GM19397 (cell line): ENCODE data around the gene MGAT4C.
"Not testable (repeated sequence)": the region's sequence is repeated elsewhere in the genome, so short reads cannot be mapped to it uniquely, and the experiment has no call there.

Source experiments
- ATAC-seq: cut with Tn5 transposase; IDR thresholded peaks from one replicate; pipeline ENCODE4 v1.9.1; 2021; ENCODE audit warnings: mild to moderate bottlenecking, moderate library complexity; ENCODE audit not compliant: unreplicated experiment

Gene MGAT4C

DNA sequence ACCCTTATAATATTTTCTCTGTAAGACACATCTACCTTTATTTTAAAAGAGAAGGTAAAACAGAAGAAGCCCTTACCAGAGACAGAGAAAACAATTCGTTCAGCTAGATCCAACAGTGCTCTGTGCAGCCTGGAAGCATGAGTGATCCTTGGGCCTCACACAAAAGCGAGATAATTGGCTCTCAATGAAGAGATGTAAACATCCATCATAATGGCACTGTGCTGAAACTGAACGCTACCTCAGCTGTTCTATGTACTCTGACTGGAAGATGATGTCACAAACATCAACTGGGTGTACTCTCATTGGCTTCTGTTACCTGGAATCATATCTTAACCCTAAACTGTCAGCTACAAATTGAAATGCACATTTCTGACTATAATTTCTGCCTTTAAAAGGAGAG, at the start of gene MGAT4C:
Gene MGAT4C, minus strand, starts transcription at position 229 of the 400 bp plus-strand sequence.
- no peak for ATAC-seq

DNA sequence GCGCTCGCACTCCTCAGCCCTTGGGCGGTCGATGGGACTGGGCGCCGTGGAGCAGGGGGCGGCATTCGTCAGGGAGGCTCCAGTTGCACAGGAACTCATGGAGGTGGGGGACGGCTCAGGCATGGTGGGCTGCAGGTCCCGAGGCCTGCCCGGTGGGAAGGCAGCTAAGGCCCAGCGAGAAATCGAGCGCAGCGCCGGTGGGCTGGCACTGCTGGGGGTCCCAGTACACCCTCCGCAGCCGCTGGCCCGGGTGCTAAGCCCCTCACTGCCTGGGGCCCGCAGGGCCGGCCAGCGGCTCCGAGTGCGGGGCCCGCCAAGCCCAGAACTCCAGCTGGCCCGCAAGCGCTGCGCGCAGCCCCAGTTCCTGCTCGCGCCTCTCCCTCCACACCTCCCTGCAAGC, 40.2 kb upstream of the MGAT4C start:
- not testable (repeated sequence) for ATAC-seq

DNA sequence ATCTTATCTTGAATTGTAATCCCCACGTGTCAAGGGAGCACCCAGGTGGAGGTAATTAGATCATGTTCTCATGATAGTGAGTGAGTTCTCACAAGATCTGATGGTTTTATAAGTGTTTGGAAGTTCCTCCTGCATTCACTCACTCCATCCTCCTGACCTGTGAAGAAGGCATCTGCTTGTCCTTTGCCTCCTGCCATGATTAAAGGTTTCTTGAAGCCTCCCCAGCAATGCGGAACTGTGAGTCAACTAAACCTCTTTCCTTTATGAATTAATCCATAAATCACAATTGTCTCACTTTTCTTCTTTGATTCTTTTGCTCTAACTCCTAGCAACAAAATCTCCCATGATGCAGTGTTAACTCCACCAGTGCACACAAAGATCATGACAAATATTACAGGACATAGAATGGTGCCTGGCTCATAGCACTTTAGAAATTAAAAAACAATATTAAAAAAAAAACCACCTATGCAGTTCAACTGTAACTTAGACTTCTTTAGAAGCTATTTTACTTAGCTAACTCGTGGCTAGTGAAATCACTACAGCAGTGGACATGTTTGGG, 37.6 kb upstream of the MGAT4C start:
- ATAC-seq = no peak

DNA sequence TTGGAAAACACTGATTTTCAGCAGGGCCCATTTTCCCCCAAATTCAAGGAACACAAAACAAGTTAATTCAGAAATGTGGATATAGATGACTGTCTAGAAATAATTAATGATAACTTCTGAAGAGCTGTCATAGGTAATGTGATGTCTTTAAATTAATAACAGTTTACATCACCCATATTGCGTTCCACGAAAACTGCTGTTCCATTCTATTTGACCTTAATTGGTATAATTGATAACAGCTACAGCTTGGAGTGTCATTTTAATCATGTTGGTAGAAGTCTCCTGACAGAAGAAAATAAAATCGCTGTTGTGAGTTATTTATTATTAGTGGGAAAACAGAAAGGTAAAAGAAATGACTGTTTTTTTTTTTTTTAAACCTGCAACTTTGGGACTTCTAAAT, 36.3 kb upstream of the MGAT4C start:
- no peak for ATAC-seq

DNA sequence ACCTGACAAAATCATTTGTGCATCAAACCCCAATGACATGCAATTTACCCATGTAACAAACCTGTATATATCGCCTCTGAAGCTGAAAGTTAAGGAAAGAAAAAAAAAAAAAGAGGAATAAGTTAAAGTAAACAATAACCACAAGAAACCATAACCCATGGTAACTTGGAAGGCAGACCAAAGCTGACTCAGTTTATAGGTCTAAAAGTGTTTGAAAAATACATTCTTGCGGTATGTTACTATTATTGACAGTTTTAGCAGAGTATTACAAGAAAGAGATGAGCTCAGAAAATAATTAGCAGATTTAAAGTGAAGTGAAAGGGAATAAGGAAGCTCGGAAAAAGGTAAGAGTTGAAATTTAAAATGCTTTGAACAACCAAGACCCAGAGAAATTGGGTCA, 34.4 kb upstream of the MGAT4C start:
- ATAC-seq = no peak

DNA sequence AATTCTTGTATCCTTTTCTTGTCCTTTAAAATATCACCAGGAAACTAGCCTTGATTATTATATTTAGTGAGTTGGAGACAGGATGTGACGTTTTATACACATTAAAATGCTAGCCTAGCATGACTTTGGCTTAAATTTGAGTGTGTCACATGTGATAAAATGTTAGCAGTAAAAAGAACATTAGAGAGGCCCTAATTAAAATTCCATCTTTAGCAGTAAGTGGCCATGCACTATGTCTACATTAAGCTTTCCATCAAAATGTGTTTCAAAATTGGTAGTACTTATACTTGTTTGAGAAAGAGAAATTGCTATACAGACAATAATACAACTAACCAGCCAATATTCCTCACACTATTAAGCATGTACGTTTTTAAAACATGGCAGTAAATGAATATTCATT, 29.9 kb upstream of the MGAT4C start:
- no peak for ATAC-seq

DNA sequence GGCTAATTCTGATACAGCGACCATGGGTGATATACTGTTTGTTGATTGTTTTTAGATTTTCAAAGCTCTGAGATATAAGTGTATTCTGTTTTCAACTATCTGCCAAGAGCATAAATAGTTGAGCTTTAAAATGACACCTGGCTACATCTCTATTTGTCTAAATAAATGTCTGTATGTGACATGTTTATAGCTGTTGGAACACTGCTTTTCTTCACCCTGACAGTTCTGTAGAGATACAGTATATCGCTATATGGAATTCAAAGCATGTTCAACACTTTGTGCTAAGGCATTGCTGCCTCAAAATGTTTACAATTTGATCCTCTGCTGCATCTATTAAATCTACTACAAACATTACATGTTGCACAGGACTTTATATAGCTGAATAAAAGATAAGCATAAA, 27.4 kb upstream of the MGAT4C start:
- ATAC-seq = no peak

DNA sequence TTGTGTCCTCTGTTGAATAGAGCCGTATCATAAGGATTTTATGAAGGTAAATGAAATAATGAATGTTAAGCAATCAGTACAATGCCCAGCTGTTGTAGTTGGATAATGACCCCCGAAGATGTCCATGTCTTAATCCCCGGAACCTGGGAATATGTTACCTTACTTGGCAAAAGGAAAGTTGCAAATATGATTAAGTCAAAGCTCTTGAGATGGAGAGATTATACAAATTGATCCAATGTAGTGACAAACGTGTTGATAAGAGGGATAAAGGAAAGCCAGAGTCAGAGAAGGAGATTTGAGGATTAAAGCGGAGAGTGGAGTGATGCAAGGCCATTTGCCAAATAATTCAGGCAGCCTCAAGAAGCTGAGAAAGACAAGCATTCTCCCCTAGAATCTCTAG, 19.2 kb upstream of the MGAT4C start:
- ATAC-seq = no peak

DNA sequence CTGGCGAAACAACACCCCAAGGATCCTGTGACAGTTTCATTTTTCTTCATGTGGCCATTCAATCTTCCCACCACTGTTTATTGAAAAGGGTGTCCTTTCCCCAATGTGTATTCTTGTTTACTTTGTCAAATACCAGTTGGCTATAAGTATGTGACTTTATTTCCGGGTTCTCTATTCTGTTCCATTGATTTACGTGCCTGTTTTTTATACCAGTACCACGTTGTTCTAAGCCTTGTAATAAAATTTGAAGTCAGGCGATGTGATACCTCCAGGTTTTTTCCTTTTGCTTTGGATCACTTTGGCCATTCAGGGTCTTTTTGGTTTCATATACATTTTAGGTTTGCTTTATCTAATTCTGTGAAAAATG, 9.1 kb upstream of the MGAT4C start:
- ATAC-seq = no peak

DNA sequence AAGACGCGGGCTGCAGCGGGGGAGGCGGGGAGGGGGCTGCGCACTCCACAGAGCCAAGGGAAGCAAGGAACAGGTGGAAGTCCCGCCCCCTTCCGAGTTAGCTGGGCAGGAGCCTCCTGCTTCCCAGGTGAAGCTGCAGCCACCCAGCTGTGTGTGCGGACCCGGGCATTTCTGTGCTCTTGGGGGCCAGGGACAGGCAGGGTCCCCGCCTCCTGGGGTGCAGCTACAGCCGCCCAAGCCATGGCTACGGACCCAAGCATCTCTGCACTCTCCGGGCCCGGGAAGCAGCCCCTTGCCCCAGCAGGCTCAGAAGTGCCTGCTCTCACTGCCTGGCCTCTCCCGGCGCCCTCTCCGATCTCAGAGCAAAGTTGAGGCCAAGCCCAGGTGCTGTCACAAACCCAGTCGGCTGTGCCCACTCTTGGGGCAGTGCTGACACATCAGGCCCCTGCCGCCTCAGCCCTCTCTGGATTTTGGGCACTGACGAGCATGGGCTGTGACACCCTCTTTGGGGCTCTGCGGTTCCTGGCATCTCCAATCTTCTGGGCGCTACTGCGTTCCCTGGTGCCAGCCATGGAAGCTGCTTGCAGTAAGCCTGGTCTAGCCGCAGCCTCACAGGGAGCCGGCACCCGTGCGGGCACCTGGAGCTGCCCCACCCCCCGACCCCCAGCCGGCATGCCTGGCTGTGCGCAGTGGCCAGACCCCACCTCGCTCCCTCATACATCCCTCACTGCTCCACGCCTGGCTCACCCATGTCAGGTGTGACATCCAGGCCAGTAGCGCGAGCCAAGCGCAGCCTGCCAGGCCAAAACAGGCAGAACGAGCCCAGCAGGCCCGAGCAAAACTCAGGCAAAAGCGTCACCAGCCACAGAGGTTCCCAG, 8.5 kb upstream of the MGAT4C start:
- ATAC-seq = no peak

DNA sequence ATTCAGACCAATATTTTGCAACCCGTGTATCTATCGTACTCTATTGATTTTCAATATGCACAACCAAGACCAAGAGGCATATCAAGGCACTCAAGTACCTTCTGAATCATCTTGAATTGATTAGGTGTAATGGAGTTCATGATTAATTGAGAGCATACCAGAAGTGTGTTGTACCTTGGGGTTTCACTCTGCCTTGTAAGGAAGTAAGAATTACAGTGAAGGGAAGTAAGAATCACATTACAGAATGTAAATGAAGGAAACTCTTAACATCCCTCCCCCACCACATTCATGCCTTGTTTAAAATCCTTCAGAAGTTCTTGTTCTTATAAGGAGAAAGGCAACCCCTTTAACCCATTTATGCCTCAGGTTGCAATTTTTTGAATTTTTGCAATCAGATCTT, 5.4 kb upstream of the MGAT4C start:
- ATAC-seq = no peak

DNA sequence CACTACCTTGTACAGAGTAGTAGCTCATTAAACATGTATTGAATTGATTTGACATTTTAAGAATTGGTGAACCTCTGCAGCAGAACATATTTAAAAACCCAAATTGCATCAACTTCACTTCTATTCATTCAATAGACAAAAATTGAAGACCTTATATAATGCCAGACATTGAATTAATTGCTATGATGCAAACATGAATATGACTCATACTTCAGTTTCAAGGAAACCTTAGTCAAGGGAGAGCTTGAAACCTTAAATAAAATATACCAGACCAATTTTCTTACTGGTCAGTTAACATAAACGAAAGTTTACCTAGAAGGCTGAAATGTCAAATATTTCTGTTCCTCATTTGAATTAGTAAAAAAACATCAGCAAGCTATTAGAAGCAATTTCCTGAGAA, 5.0 kb upstream of the MGAT4C start:
- no peak for ATAC-seq

DNA sequence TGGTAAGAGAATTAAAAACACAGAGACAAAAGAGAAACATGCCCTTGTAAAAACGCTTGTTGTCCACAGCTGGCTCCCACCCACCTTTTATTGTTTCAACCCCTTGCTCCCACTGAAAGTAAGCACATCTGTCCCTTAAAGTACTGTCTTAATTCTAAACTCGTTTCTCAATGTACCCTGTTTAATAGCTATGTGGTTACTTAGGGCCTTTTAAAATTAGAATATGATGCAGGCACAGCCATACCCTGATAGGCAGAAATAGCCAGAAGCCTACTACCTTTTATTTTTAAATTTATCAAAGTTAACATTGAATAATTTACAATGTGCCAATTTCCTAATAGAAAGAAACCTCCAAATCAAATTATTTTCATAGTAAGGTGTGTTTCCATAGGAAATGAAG, 4.0 kb upstream of the MGAT4C start:
- ATAC-seq = no peak

DNA sequence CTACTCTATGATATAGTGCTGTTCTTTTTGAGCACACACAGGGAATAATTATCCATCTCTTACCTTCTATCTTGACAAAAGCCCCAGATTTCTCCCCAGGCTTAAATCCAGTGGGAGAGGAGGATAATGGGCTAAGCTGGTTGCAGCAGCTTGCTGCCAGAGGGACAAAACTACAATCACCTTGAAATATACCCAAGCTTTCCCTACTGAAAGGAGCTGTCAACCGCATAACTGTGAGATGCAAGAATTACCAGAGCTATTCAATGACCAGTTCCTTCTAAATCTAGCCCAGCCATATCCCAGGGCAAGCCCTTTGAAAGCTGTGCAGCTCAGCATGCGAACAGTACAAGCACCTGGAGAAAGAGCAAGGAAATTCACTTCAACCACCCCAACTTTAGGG, 943 bp upstream of the MGAT4C start:
- ATAC-seq = no peak

DNA sequence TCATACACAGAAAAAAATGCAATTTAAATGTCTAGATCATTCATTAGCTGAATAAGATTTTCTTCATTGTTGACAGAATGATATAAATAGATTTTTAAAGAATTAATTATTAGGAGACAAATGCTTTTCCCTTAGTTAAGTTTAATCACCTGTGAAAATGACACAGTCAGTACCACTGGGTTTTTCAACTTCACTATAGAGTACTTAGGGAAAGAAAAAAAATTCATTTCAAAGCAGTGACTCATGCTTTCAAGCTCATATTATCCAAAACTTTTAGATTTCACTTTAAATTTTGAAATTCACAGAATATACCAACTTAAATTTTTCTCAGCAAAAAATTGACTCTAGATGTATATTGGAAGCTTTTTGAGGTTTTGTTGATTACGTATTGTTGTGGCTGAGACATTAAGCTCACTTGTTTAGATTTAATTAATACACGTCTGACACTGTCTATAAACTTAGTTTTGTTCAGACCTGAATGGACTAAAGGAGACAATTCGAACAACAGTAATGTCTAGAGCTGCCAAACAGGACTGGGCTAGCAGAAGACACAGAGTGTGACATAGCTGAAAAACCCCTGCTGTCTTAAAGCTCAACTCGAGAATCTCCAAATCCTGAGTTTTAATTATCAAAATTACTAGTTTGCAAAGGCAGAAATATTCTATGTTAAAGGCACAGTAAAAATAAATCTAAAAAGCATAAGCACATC, 1.6 kb downstream of the MGAT4C start:
- ATAC-seq = no peak

DNA sequence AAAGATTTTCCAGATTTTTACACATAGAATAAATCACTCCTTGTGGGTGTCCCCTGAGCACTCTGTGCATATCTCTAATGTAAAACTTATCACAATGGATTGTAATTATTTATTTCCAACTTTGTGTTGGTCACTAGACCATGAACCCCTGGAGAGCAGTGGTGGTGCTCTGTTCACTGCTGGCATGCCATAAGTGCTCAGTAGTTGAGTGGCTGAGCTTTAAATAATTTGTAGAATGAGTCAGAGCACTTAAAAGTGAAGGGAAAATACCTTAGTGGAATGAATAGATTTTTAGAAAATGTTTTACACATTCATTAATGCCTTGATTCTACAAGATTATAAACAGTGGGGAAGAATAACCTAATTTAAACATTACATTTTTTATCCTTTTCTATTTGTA, 6.3 kb downstream of the MGAT4C start:
- no peak for ATAC-seq

DNA sequence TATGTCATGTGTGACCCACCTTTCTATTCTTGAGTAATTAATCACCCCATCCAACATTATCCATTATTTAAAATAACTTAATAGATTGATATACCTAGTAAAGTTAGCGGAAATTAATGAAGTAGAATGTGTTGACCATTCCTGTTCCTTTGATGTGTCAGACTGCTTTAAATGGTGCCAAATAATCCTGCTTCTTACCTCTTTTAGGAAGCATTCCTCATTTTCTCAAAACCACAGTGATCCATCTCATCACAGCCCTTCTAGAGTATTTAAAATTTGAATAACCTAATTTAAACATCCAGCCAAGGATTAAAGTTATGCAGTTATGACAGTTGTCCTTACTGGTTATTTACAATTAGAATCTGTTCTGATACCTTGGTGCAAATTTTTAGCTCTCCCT, 6.9 kb downstream of the MGAT4C start:
- ATAC-seq = no peak

DNA sequence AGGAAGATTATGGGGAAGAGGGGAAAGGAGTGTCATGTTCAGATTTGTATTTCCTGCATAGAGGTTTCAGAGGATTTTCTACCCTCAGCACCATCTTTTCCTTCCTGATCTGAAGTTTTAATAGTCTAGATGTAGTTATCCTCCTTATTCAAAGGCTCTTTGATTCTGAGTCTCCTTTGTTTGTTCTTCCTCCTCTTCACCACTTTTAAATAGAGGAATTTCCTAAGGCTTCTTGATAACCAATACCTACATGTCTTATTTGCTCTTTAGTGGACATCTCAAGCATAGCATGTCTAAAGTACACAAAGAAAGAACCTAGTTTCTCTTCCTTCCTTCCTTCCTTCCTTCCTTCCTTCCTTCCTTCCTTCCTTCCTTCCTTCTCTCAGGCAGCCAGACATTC, 8.3 kb downstream of the MGAT4C start:
- no peak for ATAC-seq

DNA sequence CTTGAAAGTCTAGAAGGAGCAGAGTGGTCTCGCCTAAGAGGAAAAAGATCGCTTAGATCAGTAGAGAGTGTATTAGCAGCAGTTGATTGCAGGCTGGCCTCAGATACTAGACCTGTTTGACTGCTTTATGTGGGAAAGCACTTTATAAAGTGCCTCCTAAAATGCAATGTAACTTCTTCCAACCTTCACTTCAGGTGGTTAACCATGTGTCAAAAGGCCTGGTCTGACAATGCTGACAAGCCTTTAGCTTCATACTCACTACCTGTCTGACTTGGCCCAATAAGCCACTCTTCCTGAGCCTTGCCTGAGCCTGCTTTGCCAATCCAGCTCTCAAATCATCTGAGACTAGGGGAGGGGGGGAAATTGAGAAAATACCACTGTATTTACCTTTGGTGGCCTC, 14.6 kb downstream of the MGAT4C start:
- no peak for ATAC-seq

DNA sequence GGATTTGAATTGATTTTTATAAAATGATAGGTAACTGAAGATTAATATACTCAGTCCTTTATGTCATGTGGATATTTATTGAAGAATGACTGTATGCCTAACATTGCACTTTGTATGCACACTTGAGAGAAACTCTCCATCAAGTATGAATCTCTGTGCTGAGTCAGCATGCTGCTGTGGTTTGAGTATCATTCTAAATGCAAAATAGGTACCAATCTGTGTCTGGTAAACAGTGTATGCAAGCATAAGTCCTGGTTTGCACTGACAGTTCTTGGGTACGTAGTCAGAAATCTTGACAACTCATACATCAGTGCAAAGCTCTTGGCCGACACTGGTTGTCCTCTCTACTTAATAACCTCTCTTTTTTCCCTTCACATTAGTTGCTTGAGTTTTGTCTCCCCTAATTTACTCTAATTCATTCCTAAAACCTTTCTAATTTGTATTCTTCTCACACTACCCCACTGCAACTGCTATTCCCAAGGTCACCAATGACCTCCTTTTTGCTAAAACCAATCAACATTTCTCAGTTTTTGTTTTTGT, 21.8 kb downstream of the MGAT4C start:
- no peak for ATAC-seq

DNA sequence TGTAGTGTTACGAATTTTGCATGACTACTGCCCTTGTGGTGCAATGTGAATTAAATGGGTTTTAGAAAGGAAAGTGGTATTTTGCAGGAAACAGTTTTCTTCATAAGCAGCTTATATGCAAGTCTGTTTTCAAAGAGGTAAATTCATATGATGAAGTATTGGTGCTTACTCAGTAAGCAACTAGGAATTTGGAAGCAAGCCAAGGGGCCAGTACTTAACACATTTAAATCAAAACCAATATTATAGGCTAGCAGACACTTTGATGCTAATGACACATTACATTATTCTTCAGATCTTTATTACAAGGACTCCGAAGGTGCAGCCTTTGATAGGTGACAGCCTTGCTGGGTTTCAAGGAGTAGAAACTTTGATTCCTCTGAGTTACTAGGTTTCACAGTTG, 23.1 kb downstream of the MGAT4C start:
- ATAC-seq = no peak
